HG02970 (cell line): ENCODE data around the gene KCNJ10.

Experiments
- ATAC-seq: cut with Tn5 transposase; IDR thresholded peaks from one replicate; pipeline ENCODE4 v1.9.1; 2021; ENCODE audit warnings: mild to moderate bottlenecking, moderate library complexity, moderate number of reproducible peaks; ENCODE audit not compliant: unreplicated experiment, low FRiP score

KCNJ10 gene

GRCh38 chr1:160085686-160086455 is 15.9 kb upstream of the KCNJ10 start:
- no peak for ATAC-seq

- ATAC-seq = no peak
These were observed 14.9 kb upstream of the KCNJ10 start for GRCh38 chr1:160084771-160085321.

- no peak for ATAC-seq
These were observed 14.2 kb upstream of the KCNJ10 start for GRCh38 chr1:160083968-160084770.

- no peak for ATAC-seq
These were observed 13.0 kb upstream of the KCNJ10 start for GRCh38 chr1:160082926-160083325.

GRCh38 chr1:160082487-160082886 is 12.5 kb upstream of the KCNJ10 start:
- ATAC-seq = no peak

- no peak for ATAC-seq
These were observed 11.4 kb upstream of the KCNJ10 start, which contains the start of gene KCNJ9 for GRCh38 chr1:160081261-160081936. Gene KCNJ9 (plus strand): TSS chr1:160081538. CDS start chr1:160084031, 2,493 bp downstream.

GRCh38 chr1:160080381-160081100 is 10.6 kb upstream of the KCNJ10 start:
- ATAC-seq = no peak

- no peak for ATAC-seq
These were observed 9.5 kb upstream of the KCNJ10 start for GRCh38 chr1:160079448-160079847.

- ATAC-seq = no peak
These were observed 8.7 kb upstream of the KCNJ10 start for GRCh38 chr1:160078512-160079195.

- ATAC-seq = no peak
These were observed 7.5 kb upstream of the KCNJ10 start for GRCh38 chr1:160077486-160077885.

GRCh38 chr1:160076295-160076694 is 6.3 kb upstream of the KCNJ10 start:
- no peak for ATAC-seq

GRCh38 chr1:160075836-160076235 is 5.9 kb upstream of the KCNJ10 start:
- ATAC-seq = no peak

GRCh38 chr1:160074865-160075264 is 4.9 kb upstream of the KCNJ10 start:
- no peak for ATAC-seq

GRCh38 chr1:160071289-160071688 is 1.3 kb upstream of the KCNJ10 start:
- no peak for ATAC-seq

- ATAC-seq = no peak
These were observed 543 bp upstream of the KCNJ10 start for GRCh38 chr1:160070243-160071163.

GRCh38 chr1:160068225-160068624 is 1.7 kb downstream of the KCNJ10 start:
- no peak for ATAC-seq

- ATAC-seq = no peak
These were observed 2.9 kb downstream of the KCNJ10 start for GRCh38 chr1:160066829-160067745.
